ENCODE measurements around the gene MYO1D.

Gene MYO1D

GRCh38 chr17:32903774-32904673 lies 27.1 kb upstream of the MYO1D start:
- TF ChIP-seq CTCF (IDR thresholded peaks at IDR 0.05): no peak

GRCh38 chr17:32901743-32902142 lies 24.8 kb upstream of the MYO1D start:
- no peak for TF ChIP-seq CTCF (IDR thresholded peaks at IDR 0.05)

GRCh38 chr17:32899236-32900013 lies 22.5 kb upstream of the MYO1D start:
- TF ChIP-seq CTCF (IDR thresholded peaks at IDR 0.05): no peak

GRCh38 chr17:32896647-32897258 lies 19.8 kb upstream of the MYO1D start:
- no peak for TF ChIP-seq CTCF (IDR thresholded peaks at IDR 0.05)

GRCh38 chr17:32894245-32894644 lies 17.3 kb upstream of the MYO1D start:
- no peak for TF ChIP-seq CTCF (IDR thresholded peaks at IDR 0.05)

- TF ChIP-seq CTCF (IDR thresholded peaks at IDR 0.05): no peak
Measured at GRCh38 chr17:32882734-32883133, 5.8 kb upstream of the MYO1D start.

- no peak for TF ChIP-seq CTCF (IDR thresholded peaks at IDR 0.05)
Measured at GRCh38 chr17:32882029-32882428, 5.1 kb upstream of the MYO1D start.
